SH-SY5Y (cell line): ENCODE measurements around the gene SAMD4A.

Experiments
- GATA2 ChIP-seq: IDR thresholded peaks from 2 replicates; pipeline ENCODE4 v1.6.1; 2011; ENCODE audit warnings: mild to moderate bottlenecking, low read depth, low read length
- GATA3 ChIP-seq: IDR thresholded peaks from 2 replicates; pipeline ENCODE4 v1.6.1; 2011; ENCODE audit warnings: low read depth, mild to moderate bottlenecking, low read length, moderate library complexity

SAMD4A gene

DNA sequence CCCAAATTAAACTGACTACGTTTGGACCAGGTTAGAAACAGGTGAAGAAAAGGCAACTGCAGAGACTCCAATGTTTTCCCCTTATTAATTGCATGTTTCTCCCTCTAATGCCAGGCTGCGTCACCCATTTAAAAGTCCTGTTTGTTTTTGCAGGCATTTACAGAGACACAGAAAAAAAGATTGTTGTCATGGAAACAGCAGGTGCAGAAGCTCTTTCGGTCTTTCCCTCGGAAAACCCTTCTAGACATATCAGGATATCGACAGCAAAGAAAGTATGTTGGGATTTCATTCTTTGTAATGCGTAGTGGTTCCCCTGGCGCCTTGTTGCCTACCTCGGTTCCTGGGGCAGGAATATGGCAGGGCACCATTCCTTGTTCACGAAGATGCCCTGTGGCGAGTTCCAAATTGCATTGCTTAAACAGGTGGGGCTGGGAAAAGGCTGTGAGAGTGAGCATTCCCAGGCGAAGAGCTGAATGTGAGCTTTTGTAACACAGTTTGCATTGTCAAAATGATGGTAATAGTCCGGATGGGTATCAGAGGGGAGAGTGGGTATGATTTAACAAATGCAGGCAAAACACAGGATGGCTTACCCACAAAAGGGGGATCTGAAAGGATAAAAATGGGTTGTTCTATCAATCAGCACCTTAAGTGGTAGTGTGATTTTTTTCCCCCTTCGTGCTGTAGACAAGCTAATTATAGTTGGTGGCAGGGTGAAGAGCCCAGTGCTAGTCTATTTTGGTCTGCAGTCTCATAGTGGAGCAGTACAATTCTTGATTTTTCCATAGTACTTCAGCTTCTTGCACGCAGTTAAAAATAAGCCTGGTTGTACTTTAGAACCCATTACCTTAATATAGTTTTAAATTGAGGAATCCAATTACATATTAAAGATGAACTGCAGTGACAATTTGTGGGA, 203.3 kb downstream of the SAMD4A start:
- TF ChIP-seq GATA3 (no peak), GATA2 (no peak)

DNA sequence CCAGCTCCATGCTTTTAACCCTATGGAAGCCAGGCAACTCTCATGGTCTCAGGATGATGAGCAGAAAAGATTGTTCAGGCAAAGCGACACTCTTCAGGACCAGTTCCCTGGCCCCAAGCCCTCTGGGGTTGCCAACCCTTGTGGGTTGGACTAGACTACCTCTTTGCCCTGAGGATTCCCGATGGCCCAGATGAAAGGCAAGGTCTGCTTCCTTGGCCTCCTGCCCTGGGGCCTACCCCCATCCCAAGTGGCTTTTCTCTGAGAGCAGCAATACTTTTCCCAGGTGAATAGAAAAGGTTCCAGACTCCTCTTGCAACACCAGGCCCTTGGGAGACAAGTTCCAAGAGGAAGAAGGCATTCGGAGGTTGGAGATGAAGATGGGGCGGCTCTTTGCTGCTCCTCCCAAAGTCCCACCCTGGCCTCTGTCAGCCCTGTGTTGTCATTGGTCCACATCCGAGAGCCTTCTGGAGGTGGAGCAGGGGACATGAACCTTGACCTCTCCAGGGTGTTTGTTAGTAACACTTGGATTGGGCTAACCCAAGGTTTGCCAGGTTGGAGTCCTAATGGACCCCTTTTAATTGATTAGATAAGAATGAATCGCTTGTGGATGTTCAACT, 204.6 kb downstream of the SAMD4A start:
- no peak for TF ChIP-seq GATA2
- no peak for TF ChIP-seq GATA3

DNA sequence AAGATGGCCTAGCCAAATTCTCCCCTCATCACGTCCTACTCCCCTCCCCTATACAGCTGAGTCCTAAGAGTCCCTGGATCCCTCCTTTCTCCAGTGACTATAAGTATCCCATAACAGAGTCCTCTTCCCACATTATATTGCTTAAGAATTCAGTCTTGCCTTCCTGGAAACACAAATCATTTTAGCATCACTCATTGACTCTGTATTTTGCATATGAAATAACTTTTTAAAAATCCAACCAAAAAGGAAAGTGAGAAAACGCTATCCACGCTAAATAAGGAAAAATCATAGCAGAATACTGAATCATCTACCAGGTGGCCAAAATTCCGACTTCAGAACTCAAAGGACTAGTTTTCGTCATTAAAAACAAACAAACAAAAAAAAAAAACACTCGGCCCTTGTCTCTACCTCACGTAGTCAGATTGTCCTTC, 205.5 kb downstream of the SAMD4A start:
- no peak for TF ChIP-seq GATA2
- TF ChIP-seq GATA3, result no peak

DNA sequence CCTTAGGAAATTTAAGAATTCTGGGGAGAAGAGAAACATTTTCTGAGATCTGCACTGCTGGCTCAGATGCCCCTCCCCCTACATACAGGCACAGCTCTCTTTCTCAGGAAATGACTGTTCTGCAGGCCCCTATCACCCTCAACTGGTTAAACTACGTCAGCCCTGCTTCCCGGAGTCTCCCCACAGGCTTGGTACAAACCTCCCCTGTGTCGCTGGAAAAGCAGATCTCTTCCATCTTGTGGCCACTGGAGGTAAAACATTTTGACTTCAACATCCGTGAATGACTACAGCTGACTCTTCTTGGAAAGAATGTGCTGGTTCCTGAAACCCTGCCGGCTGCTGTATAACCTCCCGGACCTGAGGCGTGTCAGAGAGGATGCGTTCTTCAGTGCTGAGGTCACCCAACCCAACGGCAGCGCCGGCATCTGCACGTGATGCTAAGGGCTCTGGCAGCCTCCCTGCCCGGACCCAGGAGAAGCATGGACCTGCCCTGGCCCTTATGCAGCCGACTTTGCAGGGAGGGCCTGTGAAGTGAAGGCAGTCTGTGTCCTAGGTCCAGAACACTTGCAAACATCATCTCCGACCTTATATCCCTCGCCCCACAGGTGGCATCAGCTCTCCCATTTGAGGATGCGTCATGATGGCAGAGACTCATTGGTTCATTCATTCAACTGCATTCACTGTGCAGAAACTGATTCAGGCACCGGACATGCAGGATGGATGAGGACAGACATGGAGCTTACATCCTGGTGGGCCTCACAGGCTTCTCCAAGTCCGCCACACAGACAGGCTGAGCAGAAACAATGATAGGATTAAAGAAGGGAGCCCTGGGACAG, 206.5 kb downstream of the SAMD4A start:
- no peak for TF ChIP-seq GATA2

DNA sequence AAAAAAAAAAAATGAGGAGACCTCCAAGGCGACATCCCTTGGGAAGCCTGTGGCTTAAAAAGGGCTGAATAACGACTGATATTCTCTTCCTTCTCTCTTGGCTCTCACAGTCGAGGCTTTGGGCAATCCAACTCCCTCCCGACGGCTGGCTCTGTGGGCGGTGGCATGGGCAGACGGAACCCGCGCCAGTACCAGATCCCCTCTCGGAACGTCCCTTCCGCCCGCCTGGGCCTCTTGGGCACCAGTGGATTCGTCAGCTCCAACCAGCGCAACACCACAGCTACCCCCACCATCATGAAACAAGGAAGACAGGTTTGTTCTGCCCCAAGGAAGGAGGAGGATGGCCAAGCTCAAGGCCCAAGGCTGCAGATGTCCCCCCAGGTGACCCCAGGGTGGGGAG, 207.9 kb downstream of the SAMD4A start:
- TF ChIP-seq GATA2 (no peak), GATA3 (no peak)

DNA sequence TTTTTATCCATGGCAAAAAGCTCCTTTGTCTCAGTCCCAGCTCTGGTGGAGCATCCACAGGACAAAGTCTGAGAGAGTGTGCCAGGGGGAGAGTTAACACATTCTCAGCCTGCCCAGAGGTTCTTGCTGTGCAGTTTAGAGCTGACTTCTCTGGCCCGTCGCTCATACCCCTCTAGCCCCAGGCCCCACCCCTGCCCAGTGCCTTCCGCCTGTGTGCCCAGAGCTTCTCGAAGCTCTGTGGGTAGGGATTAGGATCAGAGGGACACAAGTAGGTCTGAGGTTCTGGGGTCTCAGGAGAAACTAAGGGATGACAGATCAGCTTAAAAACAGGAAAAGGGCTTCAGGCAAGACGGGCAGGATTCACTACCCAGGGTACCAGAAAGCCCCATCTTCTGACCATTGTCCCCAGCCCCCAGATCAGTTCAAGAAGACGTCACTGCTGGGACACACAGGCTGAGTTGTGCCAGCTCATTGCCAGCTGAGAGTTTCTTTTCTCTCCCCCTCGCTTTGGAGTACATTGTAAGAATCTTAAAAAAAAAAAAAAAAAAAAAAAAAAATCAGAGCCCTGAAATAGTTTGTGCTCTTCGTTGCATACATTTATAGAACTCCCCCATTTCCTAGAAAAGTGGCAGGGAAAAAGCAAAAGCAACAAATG, 208.7 kb downstream of the SAMD4A start:
- no peak for TF ChIP-seq GATA2
- TF ChIP-seq GATA3, result no peak

DNA sequence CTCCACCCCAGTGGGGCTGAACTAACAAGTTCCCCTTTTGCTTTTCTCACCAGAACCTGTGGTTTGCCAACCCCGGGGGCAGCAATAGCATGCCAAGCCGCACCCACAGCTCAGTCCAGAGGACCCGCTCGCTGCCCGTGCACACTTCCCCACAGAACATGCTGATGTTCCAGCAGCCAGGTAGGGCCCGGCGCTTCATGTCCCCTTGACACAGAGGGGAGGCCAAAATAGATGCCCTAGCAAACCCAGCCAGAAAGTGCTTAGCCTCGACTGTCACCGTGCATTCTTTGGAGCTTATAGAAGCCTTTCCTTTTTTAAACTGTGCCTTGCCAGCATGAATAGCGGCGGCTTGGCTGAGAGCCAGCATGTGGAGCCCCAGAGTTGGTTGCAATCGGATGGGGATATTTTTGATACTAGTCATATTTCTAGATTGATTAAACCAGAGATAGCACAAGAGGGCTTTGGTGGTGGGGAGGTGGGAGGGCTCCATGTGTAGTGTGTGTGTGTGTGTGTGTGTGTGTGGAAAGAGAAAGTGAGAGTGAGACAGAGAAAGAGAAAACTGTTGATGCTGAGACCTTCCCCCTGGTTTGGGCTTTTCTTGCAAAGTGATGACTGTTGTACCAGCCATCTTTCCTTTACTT, 209.6 kb downstream of the SAMD4A start:
- no peak for TF ChIP-seq GATA3
- no peak for TF ChIP-seq GATA2

DNA sequence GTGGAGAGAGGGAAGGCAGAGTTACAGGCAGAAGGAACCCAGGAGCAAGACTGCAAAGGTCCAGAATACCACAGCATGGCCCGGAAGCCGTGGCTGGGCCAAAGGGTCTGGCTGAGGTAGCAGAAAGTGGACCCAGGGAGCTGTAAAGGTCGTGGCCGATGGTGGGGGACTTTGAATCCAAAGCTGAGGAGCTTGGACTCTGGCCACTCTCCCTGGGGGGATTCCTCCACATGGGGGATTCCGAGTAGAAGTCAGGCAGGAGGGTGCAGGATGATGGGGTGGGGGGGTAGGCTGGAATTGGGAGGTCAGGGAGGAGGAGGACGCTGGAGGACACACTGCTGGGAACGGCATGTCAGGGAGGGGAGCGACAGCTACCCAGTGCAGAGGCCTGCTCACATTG, 210.5 kb downstream of the SAMD4A start:
- no peak for TF ChIP-seq GATA3

DNA sequence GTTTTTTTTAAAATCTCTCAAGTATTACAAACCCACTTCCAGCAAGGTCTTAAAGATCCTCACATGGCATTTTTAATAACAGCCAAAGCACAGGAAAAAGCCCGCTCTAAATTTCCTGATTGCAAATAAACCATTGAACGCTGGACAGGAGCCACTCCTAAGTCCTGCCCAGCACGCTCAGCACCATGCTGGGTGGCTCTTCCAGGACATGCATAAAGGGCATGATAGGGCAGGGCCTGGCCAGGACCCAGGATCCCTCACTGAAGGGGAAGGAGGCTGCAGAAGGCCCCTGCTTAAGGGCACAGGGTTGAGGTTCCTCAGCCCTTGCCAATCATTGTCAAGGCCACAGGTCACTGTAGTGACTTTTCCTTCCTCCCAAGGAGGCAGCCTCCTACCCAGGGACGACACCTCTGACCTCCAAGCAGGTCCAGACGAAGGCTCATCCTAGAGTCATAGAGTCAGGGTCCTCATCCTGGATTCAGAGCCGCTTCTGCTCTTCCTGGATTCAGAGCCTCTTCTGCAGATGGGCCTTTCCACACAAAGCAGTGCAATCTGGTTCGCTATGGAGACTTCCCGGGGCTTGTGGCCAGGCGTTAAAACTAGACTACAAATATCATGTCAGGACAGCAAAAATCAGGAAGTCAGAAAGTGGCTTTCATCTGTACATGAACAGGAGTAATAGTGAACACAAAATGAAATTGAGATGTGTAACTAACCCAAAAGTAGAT, 211.9 kb downstream of the SAMD4A start:
- TF ChIP-seq GATA3 (no peak), GATA2 (no peak)

DNA sequence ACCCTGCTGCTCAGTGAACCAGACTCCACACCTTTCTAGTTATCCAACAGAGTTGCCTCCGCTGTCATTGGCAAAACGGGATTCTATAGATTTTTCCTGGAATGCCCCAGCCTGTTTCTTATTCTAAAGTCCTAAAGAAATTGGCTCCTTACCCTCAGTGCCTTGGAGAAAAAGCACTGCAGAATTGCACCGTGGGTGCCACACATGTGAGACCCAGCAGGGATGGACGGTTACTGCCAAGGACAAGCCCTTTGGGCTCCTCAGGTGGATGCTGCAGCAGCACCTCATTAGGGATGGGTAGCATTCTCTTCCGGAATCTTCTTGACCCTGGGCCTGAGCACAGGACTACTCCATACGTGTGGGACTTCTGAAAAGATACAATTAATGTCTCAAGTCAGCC, 214.2 kb downstream of the SAMD4A start:
- no peak for TF ChIP-seq GATA3
- TF ChIP-seq GATA2, result no peak

DNA sequence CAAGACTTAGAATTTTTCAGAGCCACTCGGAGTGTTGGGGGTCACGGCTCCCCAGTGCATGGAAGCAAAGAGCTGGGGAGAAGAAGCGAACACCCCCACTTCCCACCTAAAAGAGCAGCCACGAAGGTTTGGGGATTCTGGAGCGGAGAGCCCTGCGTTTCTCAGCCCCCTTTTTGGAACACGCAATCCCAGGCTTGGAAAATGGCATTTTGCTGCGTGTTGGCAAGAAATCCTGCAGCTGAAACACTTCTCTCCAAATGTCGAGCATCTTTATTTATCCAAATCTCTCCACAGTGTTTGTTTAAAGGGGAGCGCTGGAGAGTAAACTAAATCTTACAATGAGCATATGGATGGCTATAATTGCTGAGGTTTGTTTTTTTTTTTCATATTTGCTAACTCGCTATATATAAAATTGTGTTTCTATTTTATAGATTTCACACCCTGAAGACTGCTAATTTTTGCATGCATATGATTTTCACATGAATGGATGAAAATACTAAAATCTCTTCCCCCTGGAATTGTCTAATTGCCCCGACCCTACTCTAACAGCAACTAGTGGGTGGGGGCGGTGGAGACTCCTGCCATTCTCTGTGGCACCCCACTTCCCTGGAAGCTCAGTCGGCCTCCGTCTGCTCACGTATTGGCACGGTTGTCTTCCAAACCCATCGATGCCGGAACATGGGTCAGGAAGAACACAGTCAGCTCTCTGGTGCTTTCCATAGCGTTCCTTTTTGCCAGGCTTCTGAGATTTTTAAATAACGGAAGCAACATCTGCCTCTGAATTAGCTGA, 215.2 kb downstream of the SAMD4A start:
- TF ChIP-seq GATA3, result no peak
- no peak for TF ChIP-seq GATA2
